Stimulated activated CD8-positive, alpha-beta memory T cell treated with anti-CD3 and anti-CD28 coated beads, Interleukin-4, amount 100 ng/mL, for 4 hours (primary cell): ENCODE results near the gene CYB561D1.

Experiments
- DNase-seq, 2 donors: peaks; one replicate each; pipeline ENCODE4 v3.0.0-alpha.2; 2020; ENCODE audit warnings: low read depth in 2 of 2, low spot score in 1 of 2

CYB561D1 gene

GRCh38 chr1:109546311-109547109 is 52.6 kb downstream of the CYB561D1 start:
- peak; percentile 70 to 87 for DNase-seq

DNA sequence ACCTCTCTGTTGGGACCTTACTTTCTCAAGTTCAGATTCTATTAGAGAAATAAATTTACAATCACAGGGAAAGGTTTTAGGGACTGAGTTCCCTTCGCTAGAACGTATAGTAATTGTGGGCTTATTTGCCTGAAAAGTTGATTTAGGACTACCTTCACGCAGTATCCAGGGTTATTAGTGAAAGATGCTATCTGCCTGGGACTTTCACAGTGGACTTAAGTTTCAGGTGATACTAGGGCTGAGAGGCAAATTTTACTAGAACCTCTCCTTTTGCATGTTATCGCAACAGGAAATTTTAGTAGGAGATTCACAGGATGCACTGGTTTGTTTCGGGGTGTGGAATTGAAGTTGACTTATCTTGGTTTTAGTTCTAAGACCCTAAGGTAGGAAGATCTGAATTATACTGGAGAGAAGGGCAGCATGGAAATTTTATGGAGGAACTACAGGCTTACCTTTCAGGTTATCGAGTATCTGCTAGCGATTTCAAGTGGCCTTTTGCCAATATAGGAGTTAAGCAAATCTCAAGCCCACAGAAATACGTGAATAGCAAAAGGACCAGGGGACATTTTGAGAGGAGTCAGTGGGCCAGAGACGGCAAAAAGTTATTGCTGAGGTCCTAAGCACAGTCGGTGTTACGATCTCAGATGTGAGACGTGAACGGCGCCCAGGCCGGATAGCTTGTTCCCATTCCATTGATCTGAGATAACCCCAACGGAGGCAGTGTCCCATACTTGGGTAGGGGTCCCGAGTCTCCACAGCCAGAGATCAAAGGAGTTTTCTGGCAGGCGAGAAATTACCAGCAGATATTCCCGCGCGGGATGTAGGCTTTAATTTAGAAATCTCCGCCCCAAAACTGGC is 53.8 kb downstream of the CYB561D1 start:
- DNase-seq: no peak

DNA sequence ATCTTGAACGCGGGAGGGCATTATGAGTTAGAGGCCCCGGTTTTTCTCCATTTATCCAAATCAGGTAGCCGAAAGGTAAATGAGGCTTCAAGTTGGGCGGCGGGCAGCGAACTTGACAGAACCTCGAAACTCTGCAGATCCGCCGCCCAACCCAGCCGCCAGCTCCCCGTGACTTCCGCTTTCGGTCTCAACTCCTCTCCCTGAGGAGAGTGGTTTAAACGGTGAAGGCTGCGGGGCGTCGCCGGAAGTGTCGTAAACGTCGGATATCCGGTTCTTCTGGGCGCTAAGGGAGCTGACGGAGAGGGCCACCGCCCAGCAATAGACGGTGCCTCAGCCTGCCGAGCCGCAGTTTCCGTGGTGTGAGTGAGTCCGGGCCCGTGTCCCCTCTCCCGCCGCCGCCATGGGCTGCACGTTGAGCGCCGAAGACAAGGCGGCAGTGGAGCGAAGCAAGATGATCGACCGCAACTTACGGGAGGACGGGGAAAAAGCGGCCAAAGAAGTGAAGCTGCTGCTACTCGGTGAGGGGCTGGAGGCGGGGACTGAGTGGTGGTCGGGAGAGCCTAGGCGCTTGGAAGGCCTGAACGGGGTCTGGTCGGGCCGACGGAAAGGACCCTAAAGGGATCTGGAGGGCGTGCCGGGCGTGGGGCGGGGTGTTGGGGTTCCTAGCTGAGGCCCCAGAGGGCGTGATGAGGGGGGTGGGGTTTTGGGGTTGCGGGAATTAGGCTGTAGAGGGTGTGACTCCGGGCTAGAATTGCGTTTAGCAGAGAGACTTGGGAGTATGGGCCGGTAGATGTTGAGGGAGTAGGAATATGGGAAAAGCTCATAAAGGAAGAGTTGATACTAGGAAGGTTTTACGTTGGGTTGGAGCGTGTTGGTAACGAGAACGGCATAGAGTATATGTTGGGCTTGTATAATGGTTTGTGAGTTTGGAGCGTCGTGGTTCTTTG is 54.7 kb downstream of the CYB561D1 start, which contains the start of gene GNAI3:
Gene GNAI3, plus strand, starts transcription at position 295 of the 947 bp plus-strand sequence. Its CDS starts 106 bp downstream, at position 401.
- DNase-seq: peak; percentile 93 to 94
